ENCODE measurements around the gene INF2.

Gene INF2

GRCh38 chr14:104684449-104684821 is 5.0 kb upstream of the INF2 start:
- H3K4me3 ChIP-seq (ENCODE audit: low read length) = no peak overlapping the region
- no peak for DNase-seq (ENCODE audit: low read depth)

GRCh38 chr14:104685216-104685997 is 4.0 kb upstream of the INF2 start:
- no peak for TF ChIP-seq CTCF (IDR thresholded peaks at IDR 0.05; ENCODE audit: insufficient read depth, low read depth, low read length, missing control alignments)
- no peak for DNase-seq (ENCODE audit: low read depth)
- no peak overlapping the region for H3K4me3 ChIP-seq (ENCODE audit: low read length)

More at GRCh38 chr14:104684449-104684821, 5.0 kb upstream of the INF2 start:
- TF ChIP-seq CTCF (IDR thresholded peaks at IDR 0.05; ENCODE audit: insufficient read depth, low read depth, low read length, missing control alignments) = no peak

- DNase-seq (ENCODE audit: low read depth) = no peak
- no peak for TF ChIP-seq CTCF (IDR thresholded peaks at IDR 0.05; ENCODE audit: insufficient read depth, low read depth, low read length, missing control alignments)
- no peak overlapping the region for H3K4me3 ChIP-seq (ENCODE audit: low read length)
Observed at GRCh38 chr14:104685998-104686610, 3.3 kb upstream of the INF2 start.

GRCh38 chr14:104686624-104687517 is 2.5 kb upstream of the INF2 start:
- no peak for TF ChIP-seq CTCF (IDR thresholded peaks at IDR 0.05; ENCODE audit: insufficient read depth, low read depth, low read length, missing control alignments)
- DNase-seq (ENCODE audit: low read depth) = no peak
- no peak overlapping the region for H3K4me3 ChIP-seq (ENCODE audit: low read length)

GRCh38 chr14:104687601-104688504 is 1.6 kb upstream of the INF2 start:
- no peak for TF ChIP-seq CTCF (IDR thresholded peaks at IDR 0.05; ENCODE audit: insufficient read depth, low read depth, low read length, missing control alignments)
- H3K4me3 ChIP-seq (ENCODE audit: low read length) = no peak overlapping the region
- DNase-seq (ENCODE audit: low read depth) = peak; percentile 79

GRCh38 chr14:104688505-104689108 is 811 bp upstream of the INF2 start:
- TF ChIP-seq CTCF (IDR thresholded peaks at IDR 0.05; ENCODE audit: insufficient read depth, low read depth, low read length, missing control alignments) = no peak
- DNase-seq (ENCODE audit: low read depth) = no peak
- peak overlapping the region; percentile 37 for H3K4me3 ChIP-seq (ENCODE audit: low read length)
